Left ventricle myocardium inferior (tissue), 1 donor: ENCODE data around the gene RASGEF1B. TPM values are rescaled to one million over a fixed set of nuclear protein-coding genes. Genes with fewer than 3 reads are reported as not detected.

ENCODE experiments used
- DNase-seq: peaks from one replicate; pipeline ENCODE4 v3.0.0-alpha.2; 2020
- H3K27ac ChIP-seq: fragments of 200-600 bp; replicated peaks from 2 replicates; pipeline ENCODE4 v1.8.0; 2021
- H3K27me3 ChIP-seq: fragments of 200-600 bp; 2 replicates; pipeline ENCODE4 v1.8.0; 2021; ENCODE audit warnings: low read depth
- H3K36me3 ChIP-seq: fragments of 200-600 bp; 2 replicates; pipeline ENCODE4 v1.8.0; 2021
- H3K4me1 ChIP-seq: fragments of 200-600 bp; 2 replicates; pipeline ENCODE4 v1.8.0; 2021
- H3K4me3 ChIP-seq: fragments of 200-600 bp; 2 replicates; pipeline ENCODE4 v1.8.0; 2021; ENCODE audit warnings: mild to moderate bottlenecking, moderate library complexity
- H3K9me3 ChIP-seq: fragments of 200-600 bp; replicated peaks from 2 replicates; pipeline ENCODE4 v1.8.0; 2021
- intact Hi-C: fragments of 100-400 bp; cut with micrococcal nuclease; formaldehyde crosslinking; loops from one replicate; pipeline ENCODE4 v1.11.0; 2022
- total RNA-seq: library from RNA; stranded (reverse); fragmentation: NEBNext Ultra II Directional; extraction: Animal tissue kit (Norgen Biotek cat#: 25700); gene quantifications from one replicate; pipeline ENCODE4 v1.2.1, GENCODE V29; 2021
- TF ChIP-seq, protein P1 (sequence below): fragments of 200-600 bp; IDR thresholded peaks from 2 replicates; pipeline ENCODE4 v1.8.0; 2021; ENCODE audit warnings: antibody characterized with exemption, mild to moderate bottlenecking, borderline replicate concordance
- donor health status: DM: no; HTN: yes; CAD: no; lungs with severe emphysema.

The RASGEF1B gene
- total RNA-seq, 1 donor from 2014 or later: 4.3 TPM

DNA sequence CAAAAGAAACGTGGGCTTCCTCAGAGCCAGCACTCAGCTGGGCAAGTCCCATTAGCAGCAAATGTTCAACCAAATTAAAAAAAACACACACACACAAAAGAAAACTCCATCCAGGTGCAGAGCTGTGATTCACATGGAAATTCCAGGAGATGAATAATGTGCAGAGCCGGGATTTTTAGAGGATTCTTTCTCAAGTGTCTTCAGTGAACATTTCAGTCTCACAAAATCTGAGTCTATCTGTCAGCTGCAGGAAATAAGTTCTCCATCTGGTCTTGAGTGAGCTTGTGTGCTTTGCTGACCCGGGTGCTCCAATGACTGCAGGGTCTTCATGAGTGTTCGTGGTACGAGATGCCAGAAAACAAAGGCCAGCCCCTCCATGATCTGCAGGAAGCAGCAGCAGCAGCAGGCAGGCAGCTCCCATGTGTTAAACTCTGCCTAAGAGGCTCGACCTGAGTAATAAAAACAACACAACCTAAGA, 44.3 kb downstream of the RASGEF1B start:
- Histone ChIP-seq H3K36me3 (peaks cover 41% of the 10 kb centered on the region), H3K27me3 (no peaks in the 10 kb centered on the region), H3K4me1 (no peaks in the 10 kb centered on the region), H3K27ac (no peak overlapping the region), H3K4me3 (no peak overlapping the region), H3K9me3 (no peaks in the 10 kb centered on the region)
- no peak for DNase-seq
- TF ChIP-seq, protein P1, sequence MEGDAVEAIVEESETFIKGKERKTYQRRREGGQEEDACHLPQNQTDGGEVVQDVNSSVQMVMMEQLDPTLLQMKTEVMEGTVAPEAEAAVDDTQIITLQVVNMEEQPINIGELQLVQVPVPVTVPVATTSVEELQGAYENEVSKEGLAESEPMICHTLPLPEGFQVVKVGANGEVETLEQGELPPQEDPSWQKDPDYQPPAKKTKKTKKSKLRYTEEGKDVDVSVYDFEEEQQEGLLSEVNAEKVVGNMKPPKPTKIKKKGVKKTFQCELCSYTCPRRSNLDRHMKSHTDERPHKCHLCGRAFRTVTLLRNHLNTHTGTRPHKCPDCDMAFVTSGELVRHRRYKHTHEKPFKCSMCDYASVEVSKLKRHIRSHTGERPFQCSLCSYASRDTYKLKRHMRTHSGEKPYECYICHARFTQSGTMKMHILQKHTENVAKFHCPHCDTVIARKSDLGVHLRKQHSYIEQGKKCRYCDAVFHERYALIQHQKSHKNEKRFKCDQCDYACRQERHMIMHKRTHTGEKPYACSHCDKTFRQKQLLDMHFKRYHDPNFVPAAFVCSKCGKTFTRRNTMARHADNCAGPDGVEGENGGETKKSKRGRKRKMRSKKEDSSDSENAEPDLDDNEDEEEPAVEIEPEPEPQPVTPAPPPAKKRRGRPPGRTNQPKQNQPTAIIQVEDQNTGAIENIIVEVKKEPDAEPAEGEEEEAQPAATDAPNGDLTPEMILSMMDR: no peak
- intact Hi-C loops: no loop called here

DNA sequence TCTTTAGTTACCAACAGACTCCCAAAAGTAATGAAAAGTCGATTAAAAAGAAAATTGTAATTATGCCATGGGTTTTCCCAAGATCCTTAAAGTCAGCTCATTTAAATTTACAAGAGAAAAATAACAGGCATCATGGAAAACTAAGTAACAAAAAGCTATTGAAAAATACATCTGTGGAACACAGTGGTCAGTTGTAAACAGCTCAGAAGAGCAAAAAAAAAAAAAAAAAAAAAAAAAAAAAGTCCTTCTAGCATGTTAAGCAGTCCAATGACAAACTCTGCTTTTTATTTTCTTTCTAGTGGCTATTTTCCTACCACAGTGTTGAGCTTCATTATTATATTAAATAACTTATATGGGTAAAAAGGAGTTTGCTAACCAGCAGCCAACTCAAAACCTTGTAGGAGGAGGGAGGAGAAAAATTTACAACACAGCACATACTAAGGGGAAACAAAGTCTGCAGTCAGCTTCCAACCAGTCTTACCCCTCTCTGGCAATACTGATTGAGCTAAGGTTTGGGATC, 44.9 kb downstream of the RASGEF1B start:
- TF ChIP-seq, protein P1: no peak
- intact Hi-C loops: no loop called here
- DNase-seq: no peak
- Histone ChIP-seq H3K36me3 (peaks cover 36% of the 10 kb centered on the region), H3K27me3 (no peaks in the 10 kb centered on the region), H3K4me3 (no peak overlapping the region), H3K9me3 (no peaks in the 10 kb centered on the region), H3K4me1 (no peaks in the 10 kb centered on the region), H3K27ac (no peak overlapping the region)

DNA sequence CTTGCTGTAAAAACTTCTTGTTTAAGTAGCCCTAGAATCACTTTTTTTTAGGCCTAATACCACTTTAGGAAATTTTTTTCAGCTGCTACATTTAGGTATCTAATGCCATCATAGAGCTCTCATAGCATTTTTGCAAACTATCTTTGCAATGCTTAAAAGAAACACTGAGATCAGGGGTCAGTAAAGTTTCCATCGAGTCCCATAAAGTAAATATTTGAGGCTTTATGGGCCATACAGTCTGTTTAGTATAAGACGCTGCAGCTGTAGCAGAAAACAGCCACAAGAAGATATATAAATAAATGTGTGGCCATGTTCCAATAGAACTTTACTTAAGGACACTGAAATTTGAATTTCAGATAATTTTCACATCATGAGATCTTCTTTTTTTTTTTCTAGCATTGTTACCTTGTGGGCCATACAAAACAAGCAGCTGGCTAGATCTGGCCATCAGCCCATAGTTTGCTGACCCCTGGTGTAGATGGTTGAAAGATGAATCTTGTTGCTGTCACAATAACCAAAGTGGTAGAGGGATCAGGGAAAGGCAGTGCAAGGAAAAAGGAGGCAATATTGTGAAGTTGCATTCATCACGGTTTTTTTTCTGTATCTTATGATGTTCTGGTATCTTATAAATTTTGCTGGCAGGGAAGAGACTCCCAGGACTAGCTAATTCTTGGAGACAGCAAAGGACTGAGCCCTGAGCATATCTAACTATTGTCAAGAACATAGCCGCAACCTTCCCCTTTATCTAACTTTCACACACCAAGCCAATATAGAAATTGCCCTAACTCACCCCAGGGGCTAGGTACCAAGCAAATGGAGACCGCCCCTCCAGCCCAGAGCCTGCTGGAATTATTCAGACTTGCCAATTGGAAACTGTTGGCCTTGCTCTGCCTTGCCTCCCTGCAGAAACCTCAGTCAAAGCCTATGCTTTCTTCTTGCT, 46.6 kb downstream of the RASGEF1B start:
- no peak for DNase-seq

DNA sequence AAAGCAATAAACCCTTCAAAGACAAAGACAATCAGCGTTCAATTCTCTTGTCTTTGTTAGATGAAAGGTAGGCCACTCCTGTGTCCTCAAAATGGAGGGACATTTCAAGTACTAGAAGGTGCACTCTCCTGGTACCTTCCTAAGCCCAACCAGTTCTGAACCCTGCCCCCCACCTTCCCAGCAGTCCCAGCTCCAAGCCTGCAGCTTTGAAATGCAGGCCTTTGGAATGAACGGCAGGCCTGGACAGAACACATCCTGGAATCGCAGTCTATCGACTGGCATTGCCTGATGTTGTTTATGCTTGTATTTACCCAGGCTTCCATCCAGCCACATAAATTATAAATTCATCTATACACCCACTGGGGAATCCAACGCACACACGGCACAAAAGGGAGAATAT, 47.4 kb downstream of the RASGEF1B start:
- intact Hi-C loops: no loop called here
- DNase-seq: no peak
- Histone ChIP-seq H3K36me3 (peaks cover 13% of the 10 kb centered on the region), H3K27ac (no peak overlapping the region), H3K9me3 (no peaks in the 10 kb centered on the region), H3K4me3 (no peak overlapping the region), H3K4me1 (no peaks in the 10 kb centered on the region), H3K27me3 (no peaks in the 10 kb centered on the region)
- TF ChIP-seq, protein P1: no peak

More for the DNA sequence above, 46.6 kb downstream of the RASGEF1B start:
- intact Hi-C loops: no loop called here
- no peak overlapping the region for H3K4me3 ChIP-seq
- TF ChIP-seq, protein P1: no peak
- no peaks in the 10 kb centered on the region for H3K27me3 ChIP-seq
- no peak overlapping the region for H3K27ac ChIP-seq
- H3K4me1 ChIP-seq: no peaks in the 10 kb centered on the region
- H3K36me3 ChIP-seq: peaks cover 20% of the 10 kb centered on the region
- no peaks in the 10 kb centered on the region for H3K9me3 ChIP-seq

DNA sequence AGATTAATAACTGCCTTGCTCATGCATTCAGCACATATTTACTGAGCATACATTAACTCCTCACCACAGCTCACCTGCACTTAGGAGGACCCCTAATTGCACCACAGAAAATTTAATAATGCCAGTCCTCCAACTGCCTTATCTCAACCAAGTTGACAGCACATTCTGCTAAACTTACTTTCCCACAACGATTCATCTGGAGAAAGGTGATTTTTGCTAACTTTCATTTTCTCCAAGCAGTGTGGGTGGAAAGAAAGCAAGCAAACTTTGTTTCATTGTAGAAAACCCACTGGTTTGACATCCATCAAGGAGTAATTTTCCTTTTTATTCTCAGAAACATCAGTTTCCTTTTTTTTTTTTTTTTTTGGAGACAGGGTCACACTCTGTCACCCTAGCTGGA, 49.1 kb downstream of the RASGEF1B start:
- Histone ChIP-seq H3K27ac (no peak overlapping the region), H3K4me3 (no peak overlapping the region), H3K9me3 (no peaks in the 10 kb centered on the region), H3K27me3 (no peaks in the 10 kb centered on the region), H3K36me3 (peaks cover 9% of the 10 kb centered on the region), H3K4me1 (no peaks in the 10 kb centered on the region)
- no peak for DNase-seq
- TF ChIP-seq, protein P1: no peak
- intact Hi-C loops: no loop called here
